Gastrocnemius medialis (tissue), 4 donors: ENCODE results near the gene IFI16.

Experiments
- POLR2A ChIP-seq, 2 donors: fragments of 450-650 bp; IDR thresholded peaks; one replicate each; pipeline ENCODE4 v1.6.1; 2017; ENCODE audit warnings: antibody characterized with exemption in 2 of 2, mild to moderate bottlenecking in 2 of 2, moderate library complexity in 2 of 2
- TF ChIP-seq, protein P1 (sequence below), 5 experiments: fragments of 450-650 bp in 3 of 5; fragments of 200-600 bp in 2 of 5; sonication (generic) in 2 of 5; IDR thresholded peaks in 4 of 5; conservative IDR thresholded peaks in 1 of 5; 1 replicate in 4 of 5; 2 replicates in 1 of 5; pipeline ENCODE4 v1.5.1; 2016 to 2019; ENCODE audit warnings: antibody characterized with exemption in 5 of 5, mild to moderate bottlenecking in 3 of 5, moderate library complexity in 3 of 5

DNA sequence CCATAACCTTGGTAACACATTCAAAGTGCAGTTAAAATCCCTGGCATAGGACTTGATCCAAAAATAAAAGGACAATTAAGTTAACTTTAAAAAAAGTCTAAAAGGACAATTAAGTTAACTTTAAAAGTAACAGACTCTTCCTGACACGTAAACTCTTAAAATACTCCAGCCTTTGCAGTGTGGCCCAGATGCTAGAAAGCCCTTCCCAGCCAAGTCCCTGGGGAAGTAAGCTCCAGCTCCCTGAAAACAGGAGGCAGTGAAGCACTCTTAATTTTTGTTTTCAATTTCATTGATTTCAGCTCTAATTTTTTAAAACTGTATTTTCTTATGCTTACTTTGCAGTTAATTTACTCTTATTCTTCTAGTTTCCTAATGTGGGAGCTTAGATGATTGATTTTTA lies 71.9 kb downstream of the IFI16 start:
- TF ChIP-seq, protein P1, sequence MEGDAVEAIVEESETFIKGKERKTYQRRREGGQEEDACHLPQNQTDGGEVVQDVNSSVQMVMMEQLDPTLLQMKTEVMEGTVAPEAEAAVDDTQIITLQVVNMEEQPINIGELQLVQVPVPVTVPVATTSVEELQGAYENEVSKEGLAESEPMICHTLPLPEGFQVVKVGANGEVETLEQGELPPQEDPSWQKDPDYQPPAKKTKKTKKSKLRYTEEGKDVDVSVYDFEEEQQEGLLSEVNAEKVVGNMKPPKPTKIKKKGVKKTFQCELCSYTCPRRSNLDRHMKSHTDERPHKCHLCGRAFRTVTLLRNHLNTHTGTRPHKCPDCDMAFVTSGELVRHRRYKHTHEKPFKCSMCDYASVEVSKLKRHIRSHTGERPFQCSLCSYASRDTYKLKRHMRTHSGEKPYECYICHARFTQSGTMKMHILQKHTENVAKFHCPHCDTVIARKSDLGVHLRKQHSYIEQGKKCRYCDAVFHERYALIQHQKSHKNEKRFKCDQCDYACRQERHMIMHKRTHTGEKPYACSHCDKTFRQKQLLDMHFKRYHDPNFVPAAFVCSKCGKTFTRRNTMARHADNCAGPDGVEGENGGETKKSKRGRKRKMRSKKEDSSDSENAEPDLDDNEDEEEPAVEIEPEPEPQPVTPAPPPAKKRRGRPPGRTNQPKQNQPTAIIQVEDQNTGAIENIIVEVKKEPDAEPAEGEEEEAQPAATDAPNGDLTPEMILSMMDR (IDR thresholded peaks at IDR 0.05 in 4 of 5, conservative IDR thresholded peaks at IDR 0.05 in 1 of 5), result no peak
- no peak for TF ChIP-seq POLR2A (IDR thresholded peaks at IDR 0.05)
